Lower leg skin (tissue), 3 donors: ENCODE data around the gene NECAB2.
"Not testable (repeated sequence)": the region's sequence is repeated elsewhere in the genome, so short reads cannot be mapped to it uniquely, and the experiment has no call there.

Experiments
- POLR2A ChIP-seq, 2 donors: fragments of 450-650 bp; IDR thresholded peaks; one replicate each; pipeline ENCODE4 v1.6.1; 2016 to 2017; ENCODE audit warnings: antibody characterized with exemption in 2 of 2, mild to moderate bottlenecking in 1 of 2, moderate library complexity in 1 of 2
- TF ChIP-seq, protein P1 (sequence below), 3 donors: fragments of 450-650 bp; IDR thresholded peaks; one replicate each; pipeline ENCODE4 v1.5.1; 2016; ENCODE audit warnings: antibody characterized with exemption in 3 of 3, mild to moderate bottlenecking in 3 of 3, moderate library complexity in 2 of 3

DNA sequence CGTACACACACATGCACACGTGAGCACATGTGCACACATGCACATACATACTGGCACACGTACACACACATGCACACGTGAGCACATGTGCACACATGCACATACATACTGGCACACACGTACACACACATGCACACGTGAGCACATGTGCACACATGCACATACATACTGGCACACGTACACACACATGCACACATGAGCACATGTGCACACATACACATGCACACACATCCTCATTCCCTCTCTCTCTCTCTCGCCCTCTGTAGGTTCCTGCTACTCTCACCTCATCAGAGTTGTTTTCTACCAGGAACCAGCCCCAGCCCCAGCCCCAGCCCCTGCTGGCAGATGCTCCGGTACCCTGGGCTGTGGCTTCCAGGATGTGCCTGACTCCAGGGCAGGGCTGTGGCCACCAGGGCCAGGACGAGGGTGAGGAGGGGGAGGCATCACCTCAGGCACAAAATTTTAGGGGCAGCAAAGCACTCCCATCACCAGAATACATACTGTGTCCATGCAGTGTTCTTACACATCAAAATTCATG is 17.1 kb upstream of the NECAB2 start:
- TF ChIP-seq POLR2A (IDR thresholded peaks at IDR 0.05), result not testable (repeated sequence)
- TF ChIP-seq, protein P1, sequence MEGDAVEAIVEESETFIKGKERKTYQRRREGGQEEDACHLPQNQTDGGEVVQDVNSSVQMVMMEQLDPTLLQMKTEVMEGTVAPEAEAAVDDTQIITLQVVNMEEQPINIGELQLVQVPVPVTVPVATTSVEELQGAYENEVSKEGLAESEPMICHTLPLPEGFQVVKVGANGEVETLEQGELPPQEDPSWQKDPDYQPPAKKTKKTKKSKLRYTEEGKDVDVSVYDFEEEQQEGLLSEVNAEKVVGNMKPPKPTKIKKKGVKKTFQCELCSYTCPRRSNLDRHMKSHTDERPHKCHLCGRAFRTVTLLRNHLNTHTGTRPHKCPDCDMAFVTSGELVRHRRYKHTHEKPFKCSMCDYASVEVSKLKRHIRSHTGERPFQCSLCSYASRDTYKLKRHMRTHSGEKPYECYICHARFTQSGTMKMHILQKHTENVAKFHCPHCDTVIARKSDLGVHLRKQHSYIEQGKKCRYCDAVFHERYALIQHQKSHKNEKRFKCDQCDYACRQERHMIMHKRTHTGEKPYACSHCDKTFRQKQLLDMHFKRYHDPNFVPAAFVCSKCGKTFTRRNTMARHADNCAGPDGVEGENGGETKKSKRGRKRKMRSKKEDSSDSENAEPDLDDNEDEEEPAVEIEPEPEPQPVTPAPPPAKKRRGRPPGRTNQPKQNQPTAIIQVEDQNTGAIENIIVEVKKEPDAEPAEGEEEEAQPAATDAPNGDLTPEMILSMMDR (IDR thresholded peaks at IDR 0.05), result not testable (repeated sequence)
